Caco-2 (cell line): Measurements from ENCODE around the gene CC2D2A. TPM values are rescaled to one million over a fixed set of nuclear protein-coding genes. Genes with fewer than 3 reads are reported as not detected.

Experiments used
- BruUV-seq: library from RNA; stranded (reverse); fragments of 400-500 nt; replicated peaks from 2 replicates; lab custom pipeline; 2021; lab: Mats Ljungman, UMichigan
- CTCF ChIA-PET: fragments of 300-600 bp; sonication (Branson Sonifier 250); formaldehyde crosslinking; loops from one replicate; lab custom pipeline; 2022; ENCODE audit warnings: antibody characterized with exemption; lab: Charles Lee
- POLR2A ChIA-PET: fragments of 300-600 bp; sonication (Branson Sonifier 250); formaldehyde crosslinking; loops from one replicate; lab custom pipeline; 2022; ENCODE audit warnings: antibody characterized with exemption; lab: Charles Lee
- DNase-seq, 2 experiments: peaks; one replicate each; pipeline versions ENCODE4 v3.0.0 to v3.0.0-alpha.2; 2020 to 2022
- H3K27me3 ChIP-seq: replicated peaks from 2 replicates; pipeline ENCODE4 v1.6.0; 2011; ENCODE audit warnings: low read length; ENCODE audit not compliant: control insufficient read depth, insufficient read depth
- H3K36me3 ChIP-seq: 2 replicates; pipeline ENCODE4 v1.5.1; 2011; ENCODE audit warnings: low read length; ENCODE audit not compliant: control insufficient read depth, insufficient read depth
- H3K4me1 ChIP-seq: fragments of 250-450 bp; sonication (Bioruptor Pico); 2 replicates; pipeline ENCODE4 v1.5.1; 2020; ENCODE audit warnings: mild to moderate bottlenecking
- H3K4me3 ChIP-seq: 2 replicates; pipeline ENCODE4 v1.5.1; 2011; ENCODE audit warnings: low read depth, mild to moderate bottlenecking, control low read depth, low read length
- H3K9me3 ChIP-seq: fragments of 250-450 bp; sonication (Bioruptor Pico); 2 replicates; pipeline ENCODE4 v1.5.1; 2020; ENCODE audit warnings: mild to moderate bottlenecking, moderate library complexity
- H3K27ac Mint-ChIP-seq: one replicate; pipeline ENCODE4 v1.8.0; 2022; ENCODE audit warnings: mixed read lengths; ENCODE audit not compliant: unreplicated experiment
- H3K27me3 Mint-ChIP-seq: one replicate; pipeline ENCODE4 v1.8.0; 2022; ENCODE audit warnings: mixed read lengths; ENCODE audit not compliant: insufficient read depth, unreplicated experiment
- H3K36me3 Mint-ChIP-seq: one replicate; pipeline ENCODE4 v1.8.0; 2022; ENCODE audit warnings: mild to moderate bottlenecking, mixed read lengths; ENCODE audit not compliant: insufficient read depth, unreplicated experiment
- H3K4me1 Mint-ChIP-seq: one replicate; pipeline ENCODE4 v1.8.0; 2022; ENCODE audit warnings: low read depth, mixed read lengths; ENCODE audit not compliant: unreplicated experiment
- H3K4me3 Mint-ChIP-seq: one replicate; pipeline ENCODE4 v1.8.0; 2022; ENCODE audit warnings: mild to moderate bottlenecking, moderate library complexity, mixed read lengths; ENCODE audit not compliant: unreplicated experiment
- H3K9me3 Mint-ChIP-seq: one replicate; pipeline ENCODE4 v1.8.0; 2022; ENCODE audit warnings: mixed read lengths; ENCODE audit not compliant: unreplicated experiment
- CTCF ChIP-seq, 2 experiments: fragments of 200-600 bp in 1 of 2; IDR thresholded peaks; 1 replicate in 1 of 2; 2 replicates in 1 of 2; pipeline versions ENCODE4 v1.5.1 to v1.8.0; 2011 to 2022; ENCODE audit warnings: antibody characterized with exemption in 1 of 2, control low read depth in 1 of 2, inconsistent platforms in 1 of 2, low read depth in 1 of 2, low read length in 1 of 2, mild to moderate bottlenecking in 1 of 2, moderate library complexity in 1 of 2; ENCODE audit not compliant: insufficient read depth in 1 of 2, severe bottlenecking in 1 of 2, unreplicated experiment in 1 of 2
- intact Hi-C: fragments of 100-400 bp; cut with micrococcal nuclease; formaldehyde crosslinking; loops from one replicate; pipeline ENCODE4 v1.10.0; 2022; ENCODE audit not compliant: unreplicated experiment
- total RNA-seq: library from RNA; stranded (reverse); gene quantifications from 2 replicates; pipeline ENCODE4 v1.2.3, GENCODE V29; 2022

CC2D2A gene
- total RNA-seq, 1 experiment from 2014 or later: 12.3 TPM

GRCh38 chr4:15543537-15544247 lies 74.0 kb downstream of the CC2D2A start:
- peaks cover 9% of the 10 kb centered on the region for H3K36me3 Mint-ChIP-seq

GRCh38 chr4:15544248-15544729 lies 74.6 kb downstream of the CC2D2A start:
- peaks cover 9% of the 10 kb centered on the region for H3K36me3 Mint-ChIP-seq
- BruUV-seq: no TSS peak
- H3K27me3 ChIP-seq: no peaks in the 10 kb centered on the region
- no peaks in the 10 kb centered on the region for H3K9me3 Mint-ChIP-seq
- H3K4me3 Mint-ChIP-seq: no peak overlapping the region
- H3K4me1 Mint-ChIP-seq: peaks cover 6% of the 10 kb centered on the region
- H3K27me3 Mint-ChIP-seq: no peaks in the 10 kb centered on the region
- intact Hi-C loops: no loop called here
- ChIA-PET POLR2A (no interaction called here), CTCF (interaction anchor here (0.6 kb wide), 1 partner anchor 222 kb away, joined by 4 read pairs; no protein-coding TSS in a partner anchor)
- DNase-seq: no peak
- H3K36me3 ChIP-seq: no peaks in the 10 kb centered on the region
- no peak overlapping the region for H3K27ac Mint-ChIP-seq
- H3K9me3 ChIP-seq: no peaks in the 10 kb centered on the region
- H3K4me1 ChIP-seq: no peaks in the 10 kb centered on the region
- no peak for TF ChIP-seq CTCF (IDR thresholded peaks at IDR 0.05; ENCODE audit: insufficient read depth in 1 of 2, low read depth in 1 of 2, low read length in 1 of 2, severe bottlenecking in 1 of 2, unreplicated experiment in 1 of 2)
- H3K4me3 ChIP-seq: no peak overlapping the region

More at GRCh38 chr4:15543537-15544247, 74.0 kb downstream of the CC2D2A start:
- Mint-ChIP-seq H3K27me3 (no peaks in the 10 kb centered on the region), H3K9me3 (no peaks in the 10 kb centered on the region), H3K4me1 (peaks cover 6% of the 10 kb centered on the region), H3K4me3 (no peak overlapping the region), H3K27ac (no peak overlapping the region)
- CTCF ChIA-PET: no interaction called here
- no peaks in the 10 kb centered on the region for H3K27me3 ChIP-seq
- no peak overlapping the region for H3K4me3 ChIP-seq
- TF ChIP-seq CTCF (IDR thresholded peaks at IDR 0.05; ENCODE audit: insufficient read depth in 1 of 2, low read depth in 1 of 2, low read length in 1 of 2, severe bottlenecking in 1 of 2, unreplicated experiment in 1 of 2): no peak
- no peaks in the 10 kb centered on the region for H3K36me3 ChIP-seq
- DNase-seq: no peak
- no peaks in the 10 kb centered on the region for H3K9me3 ChIP-seq
- no peaks in the 10 kb centered on the region for H3K4me1 ChIP-seq
- POLR2A ChIA-PET: no interaction called here
- BruUV-seq: no TSS peak
- intact Hi-C loops: no loop called here

GRCh38 chr4:15545371-15545770 lies 75.7 kb downstream of the CC2D2A start:
- peaks cover 6% of the 10 kb centered on the region for H3K4me1 Mint-ChIP-seq
- BruUV-seq: no TSS peak
- no peak overlapping the region for H3K4me3 Mint-ChIP-seq
- no peaks in the 10 kb centered on the region for H3K27me3 Mint-ChIP-seq
- intact Hi-C loops: no loop called here
- H3K36me3 Mint-ChIP-seq: peaks cover 9% of the 10 kb centered on the region
- H3K27ac Mint-ChIP-seq: no peak overlapping the region
- no peaks in the 10 kb centered on the region for H3K36me3 ChIP-seq
- H3K9me3 ChIP-seq: no peaks in the 10 kb centered on the region
- H3K4me3 ChIP-seq: no peak overlapping the region
- no peaks in the 10 kb centered on the region for H3K4me1 ChIP-seq
- ChIA-PET POLR2A (no interaction called here), CTCF (no interaction called here)
- TF ChIP-seq CTCF (IDR thresholded peaks at IDR 0.05; ENCODE audit: insufficient read depth in 1 of 2, low read depth in 1 of 2, low read length in 1 of 2, severe bottlenecking in 1 of 2, unreplicated experiment in 1 of 2): no peak
- no peaks in the 10 kb centered on the region for H3K27me3 ChIP-seq
- DNase-seq: no peak
- H3K9me3 Mint-ChIP-seq: no peaks in the 10 kb centered on the region
